ENCODE data around the gene GLIS2. TPM values are rescaled to one million over a fixed set of nuclear protein-coding genes. Genes with fewer than 3 reads are reported as not detected.

The GLIS2 gene
- total RNA-seq, 1 experiment from 2014 or later = 13.1 TPM

DNA sequence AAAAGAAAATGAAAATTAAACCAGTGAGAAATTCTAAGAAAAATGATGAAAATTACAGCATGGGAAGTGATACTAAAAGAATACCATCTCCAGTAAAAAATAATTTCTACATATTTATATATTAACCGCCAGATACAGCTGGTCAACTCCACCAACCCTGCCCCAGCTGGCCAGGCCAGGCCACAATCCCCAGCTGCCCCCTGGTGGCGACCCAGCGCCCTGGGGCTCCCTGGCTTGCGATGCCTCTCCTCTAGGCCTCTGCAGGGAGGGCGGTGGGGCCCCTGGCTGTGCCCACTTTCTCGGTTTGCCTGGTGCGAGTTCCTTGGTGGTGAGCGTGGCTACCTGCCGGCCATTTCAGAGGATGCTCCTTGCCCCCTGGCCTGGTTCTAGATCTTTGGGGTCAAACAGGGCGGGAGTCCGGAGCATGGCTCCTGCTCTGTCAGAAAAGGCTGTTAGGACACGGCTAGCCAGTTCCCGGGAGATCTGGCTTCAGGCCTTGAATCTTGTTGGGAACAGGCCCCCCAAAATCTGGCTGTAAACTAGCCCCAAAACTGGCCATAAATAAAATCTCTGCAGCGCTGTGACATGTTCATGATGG, 14.5 kb downstream of the GLIS2 start:
- CTCF ChIA-PET = interaction anchor here (0.6 to 1.8 kb wide), 10 partner anchors 15 to 642 kb away, joined by 3 to 11 read pairs (median 4); no protein-coding TSS in a partner anchor
- Mint-ChIP-seq H3K4me3 (ENCODE audit: unreplicated experiment) (no peak overlapping the region), H3K4me1 (ENCODE audit: low read depth, unreplicated experiment) (no peaks in the 10 kb centered on the region), H3K36me3 (ENCODE audit: insufficient read depth, unreplicated experiment) (no peaks in the 10 kb centered on the region), H3K9me3 (ENCODE audit: unreplicated experiment) (no peaks in the 10 kb centered on the region), H3K27me3 (ENCODE audit: insufficient read depth, unreplicated experiment) (no peaks in the 10 kb centered on the region), H3K27ac (ENCODE audit: unreplicated experiment) (no peak overlapping the region)
- DNase-seq = peak; percentile 65 to 88
- H3K4me1 ChIP-seq = no peaks in the 10 kb centered on the region
- no peak overlapping the region for H3K4me3 ChIP-seq (ENCODE audit: low read depth, low read length)
- BruUV-seq (replicated peaks) = no TSS peak
- no peaks in the 10 kb centered on the region for H3K9me3 ChIP-seq
- POLR2A ChIA-PET = interaction anchor here (0.5 kb wide), 2 partner anchors 53 to 76 kb away, joined by 3 read pairs; no protein-coding TSS in a partner anchor
- no peaks in the 10 kb centered on the region for H3K27me3 ChIP-seq (replicated peaks; ENCODE audit: control insufficient read depth, insufficient read depth, low read length)
- TF ChIP-seq, protein P1, sequence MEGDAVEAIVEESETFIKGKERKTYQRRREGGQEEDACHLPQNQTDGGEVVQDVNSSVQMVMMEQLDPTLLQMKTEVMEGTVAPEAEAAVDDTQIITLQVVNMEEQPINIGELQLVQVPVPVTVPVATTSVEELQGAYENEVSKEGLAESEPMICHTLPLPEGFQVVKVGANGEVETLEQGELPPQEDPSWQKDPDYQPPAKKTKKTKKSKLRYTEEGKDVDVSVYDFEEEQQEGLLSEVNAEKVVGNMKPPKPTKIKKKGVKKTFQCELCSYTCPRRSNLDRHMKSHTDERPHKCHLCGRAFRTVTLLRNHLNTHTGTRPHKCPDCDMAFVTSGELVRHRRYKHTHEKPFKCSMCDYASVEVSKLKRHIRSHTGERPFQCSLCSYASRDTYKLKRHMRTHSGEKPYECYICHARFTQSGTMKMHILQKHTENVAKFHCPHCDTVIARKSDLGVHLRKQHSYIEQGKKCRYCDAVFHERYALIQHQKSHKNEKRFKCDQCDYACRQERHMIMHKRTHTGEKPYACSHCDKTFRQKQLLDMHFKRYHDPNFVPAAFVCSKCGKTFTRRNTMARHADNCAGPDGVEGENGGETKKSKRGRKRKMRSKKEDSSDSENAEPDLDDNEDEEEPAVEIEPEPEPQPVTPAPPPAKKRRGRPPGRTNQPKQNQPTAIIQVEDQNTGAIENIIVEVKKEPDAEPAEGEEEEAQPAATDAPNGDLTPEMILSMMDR (IDR thresholded peaks at IDR 0.05; ENCODE audit: insufficient read depth in 1 of 2, low read depth in 1 of 2, low read length in 1 of 2, severe bottlenecking in 1 of 2, unreplicated experiment in 1 of 2) = peak; percentile 84 to 97
- intact Hi-C loops (cut with micrococcal nuclease; ENCODE audit: unreplicated experiment) = loop anchor here (1.0 to 5.0 kb wide), 5 partner anchors 16 to 130 kb away; partner anchors contain the start of gene TFAP4
- H3K36me3 ChIP-seq (ENCODE audit: control insufficient read depth, insufficient read depth, low read length) = peaks cover 1% of the 10 kb centered on the region; the same call in 1 of the 2 replicates

- no peak overlapping the region for H3K4me3 ChIP-seq (ENCODE audit: low read depth, low read length)
- Mint-ChIP-seq H3K27me3 (ENCODE audit: insufficient read depth, unreplicated experiment) (no peaks in the 10 kb centered on the region), H3K27ac (ENCODE audit: unreplicated experiment) (no peak overlapping the region), H3K4me1 (ENCODE audit: low read depth, unreplicated experiment) (no peaks in the 10 kb centered on the region), H3K36me3 (ENCODE audit: insufficient read depth, unreplicated experiment) (peaks cover 1% of the 10 kb centered on the region), H3K4me3 (ENCODE audit: unreplicated experiment) (no peak overlapping the region), H3K9me3 (ENCODE audit: unreplicated experiment) (no peaks in the 10 kb centered on the region)
- no TSS peak for BruUV-seq (replicated peaks)
- H3K4me1 ChIP-seq = no peaks in the 10 kb centered on the region
- no peaks in the 10 kb centered on the region for H3K27me3 ChIP-seq (replicated peaks; ENCODE audit: control insufficient read depth, insufficient read depth, low read length)
- H3K36me3 ChIP-seq (ENCODE audit: control insufficient read depth, insufficient read depth, low read length) = peaks cover 1% of the 10 kb centered on the region; the same call in 1 of the 2 replicates
- intact Hi-C loops (cut with micrococcal nuclease; ENCODE audit: unreplicated experiment) = loop anchor here (5.0 kb wide), 1 partner anchor 60 kb away; the partner anchor contains the start of gene TFAP4
- ChIA-PET CTCF (interaction anchor here (0.7 to 1.8 kb wide), 4 partner anchors 14 to 132 kb away, joined by 3 to 5 read pairs (median 3); no protein-coding TSS in a partner anchor), POLR2A (no interaction called here)
- TF ChIP-seq, protein P1 (IDR thresholded peaks at IDR 0.05; ENCODE audit: insufficient read depth in 1 of 2, low read depth in 1 of 2, low read length in 1 of 2, severe bottlenecking in 1 of 2, unreplicated experiment in 1 of 2) = no peak
- DNase-seq = no peak
- no peaks in the 10 kb centered on the region for H3K9me3 ChIP-seq
Measured at GRCh38 chr16:4332083-4332482, 16.2 kb downstream of the GLIS2 start.

DNA sequence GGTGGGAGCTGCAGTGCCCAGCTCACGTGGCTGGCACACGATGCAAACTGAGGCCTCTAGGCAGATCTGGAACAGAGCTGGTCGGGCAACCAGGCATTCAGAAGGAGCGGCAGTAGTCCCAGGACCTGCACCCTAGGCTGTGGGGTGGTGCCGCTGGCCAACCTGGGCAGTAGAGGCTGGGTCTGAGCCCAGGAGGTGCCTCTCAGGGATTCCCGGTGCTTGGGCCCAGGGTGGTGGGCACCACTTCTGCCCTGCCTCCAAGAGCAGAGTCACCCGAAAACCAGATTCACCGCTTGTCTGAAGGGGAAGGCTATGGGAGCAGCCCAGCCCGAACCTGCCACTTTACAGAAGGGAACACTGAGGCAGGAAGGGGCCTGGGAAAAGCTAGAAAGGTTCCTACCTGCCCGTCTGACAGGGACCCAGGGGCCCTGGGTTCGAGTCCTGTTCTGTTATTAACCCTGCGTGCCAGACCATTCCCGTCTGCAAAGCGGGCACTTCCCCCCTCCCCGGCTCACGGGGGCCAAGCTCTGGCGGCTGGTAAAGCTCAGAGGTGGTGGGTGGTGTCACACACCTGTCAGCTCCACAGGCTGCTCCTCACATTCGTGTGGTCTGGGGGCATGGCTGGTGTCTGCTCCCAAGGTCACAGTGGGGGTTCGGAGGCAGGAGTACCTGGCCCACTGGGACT, 16.9 kb downstream of the GLIS2 start:
- DNase-seq = no peak
- TF ChIP-seq, protein P1 (IDR thresholded peaks at IDR 0.05; ENCODE audit: insufficient read depth in 1 of 2, low read depth in 1 of 2, low read length in 1 of 2, severe bottlenecking in 1 of 2, unreplicated experiment in 1 of 2) = no peak
- Histone ChIP-seq H3K4me1 (no peaks in the 10 kb centered on the region), H3K27me3 (replicated peaks; ENCODE audit: control insufficient read depth, insufficient read depth, low read length) (no peaks in the 10 kb centered on the region), H3K9me3 (no peaks in the 10 kb centered on the region), H3K36me3 (ENCODE audit: control insufficient read depth, insufficient read depth, low read length) (peaks cover 1% of the 10 kb centered on the region; the same call in 1 of the 2 replicates), H3K4me3 (ENCODE audit: low read depth, low read length) (no peak overlapping the region)
- intact Hi-C loops (cut with micrococcal nuclease; ENCODE audit: unreplicated experiment) = loop anchor here (5.0 kb wide), 1 partner anchor 60 kb away; the partner anchor contains the start of gene TFAP4
- H3K9me3 Mint-ChIP-seq (ENCODE audit: unreplicated experiment) = no peaks in the 10 kb centered on the region
- BruUV-seq (replicated peaks) = no TSS peak
- ChIA-PET CTCF (interaction anchor here (0.8 to 1.8 kb wide), 4 partner anchors 15 to 132 kb away, joined by 3 to 5 read pairs (median 3); no protein-coding TSS in a partner anchor), POLR2A (no interaction called here)
- no peak overlapping the region for H3K27ac Mint-ChIP-seq (ENCODE audit: unreplicated experiment)
- H3K4me1 Mint-ChIP-seq (ENCODE audit: low read depth, unreplicated experiment) = no peaks in the 10 kb centered on the region
- no peaks in the 10 kb centered on the region for H3K27me3 Mint-ChIP-seq (ENCODE audit: insufficient read depth, unreplicated experiment)
- peaks cover 8% of the 10 kb centered on the region for H3K36me3 Mint-ChIP-seq (ENCODE audit: insufficient read depth, unreplicated experiment)
- no peak overlapping the region for H3K4me3 Mint-ChIP-seq (ENCODE audit: unreplicated experiment)

Measured in Caco-2 (cell line).